ENCODE data around the gene GRK2.

The GRK2 gene

DNA sequence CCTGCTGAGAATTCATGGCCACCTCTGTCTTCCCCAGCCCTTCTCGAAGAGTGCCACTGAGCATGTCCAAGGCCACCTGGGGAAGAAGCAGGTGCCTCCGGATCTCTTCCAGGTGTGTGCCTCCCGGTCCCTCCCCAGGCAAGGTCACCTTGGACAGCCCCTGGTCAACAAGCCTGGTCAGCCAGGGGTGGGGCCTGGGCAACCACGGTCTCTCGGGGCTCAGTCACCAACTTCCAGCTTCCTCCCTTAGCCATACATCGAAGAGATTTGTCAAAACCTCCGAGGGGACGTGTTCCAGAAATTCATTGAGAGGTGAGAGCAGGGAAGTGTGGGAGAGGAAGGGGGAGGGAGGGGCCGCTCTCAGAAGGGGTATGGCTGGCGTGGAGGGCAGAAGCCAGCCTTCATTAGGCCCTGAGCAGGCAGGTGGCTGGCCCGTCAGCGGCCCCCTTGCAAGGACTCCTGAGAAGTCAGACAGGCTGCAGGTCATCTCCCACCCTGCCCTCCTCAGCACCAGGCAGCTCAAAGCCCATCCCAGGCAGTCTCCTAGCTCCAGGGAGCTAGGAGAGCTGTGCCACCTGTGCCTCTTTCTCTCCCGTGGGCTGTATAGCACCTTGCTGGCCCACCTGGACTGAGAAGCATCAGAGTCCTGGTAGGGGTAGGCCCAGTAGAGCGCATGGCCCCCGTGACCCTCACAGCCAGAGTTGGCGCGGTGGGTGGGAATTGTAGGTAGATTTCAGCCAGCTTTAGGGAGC lies 13.5 kb downstream of the GRK2 start:
- FAIRE-seq = no peak
- no peak for DNase-seq (ENCODE audit: insufficient read length, low spot score)
- TF ChIP-seq POLR2A (IDR thresholded peaks at IDR 0.05; ENCODE audit: low read depth, low read length) = no peak

DNA sequence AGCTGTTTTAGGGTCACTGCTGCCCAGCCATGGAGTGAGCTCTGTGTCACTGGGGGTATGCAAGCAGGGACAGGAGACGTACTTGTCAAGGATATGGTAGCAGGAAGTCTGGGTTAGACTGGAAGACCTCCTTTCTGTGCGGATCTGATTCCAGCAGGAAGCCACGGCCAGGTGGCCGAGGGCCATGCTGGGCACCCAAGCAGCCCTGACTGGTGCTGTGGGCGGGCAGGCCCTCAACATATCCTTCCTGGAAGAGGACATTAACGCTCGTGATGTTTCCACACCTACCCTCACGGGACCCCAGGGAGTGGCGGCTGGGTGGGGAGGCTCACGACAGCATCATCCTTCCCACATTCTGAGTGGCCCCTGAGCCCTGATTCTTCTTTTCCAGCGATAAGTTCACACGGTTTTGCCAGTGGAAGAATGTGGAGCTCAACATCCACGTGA lies 14.1 kb downstream of the GRK2 start:
- no peak for FAIRE-seq
- TF ChIP-seq POLR2A (IDR thresholded peaks at IDR 0.05; ENCODE audit: low read depth, low read length) = no peak
- DNase-seq (ENCODE audit: insufficient read length, low spot score) = no peak

DNA sequence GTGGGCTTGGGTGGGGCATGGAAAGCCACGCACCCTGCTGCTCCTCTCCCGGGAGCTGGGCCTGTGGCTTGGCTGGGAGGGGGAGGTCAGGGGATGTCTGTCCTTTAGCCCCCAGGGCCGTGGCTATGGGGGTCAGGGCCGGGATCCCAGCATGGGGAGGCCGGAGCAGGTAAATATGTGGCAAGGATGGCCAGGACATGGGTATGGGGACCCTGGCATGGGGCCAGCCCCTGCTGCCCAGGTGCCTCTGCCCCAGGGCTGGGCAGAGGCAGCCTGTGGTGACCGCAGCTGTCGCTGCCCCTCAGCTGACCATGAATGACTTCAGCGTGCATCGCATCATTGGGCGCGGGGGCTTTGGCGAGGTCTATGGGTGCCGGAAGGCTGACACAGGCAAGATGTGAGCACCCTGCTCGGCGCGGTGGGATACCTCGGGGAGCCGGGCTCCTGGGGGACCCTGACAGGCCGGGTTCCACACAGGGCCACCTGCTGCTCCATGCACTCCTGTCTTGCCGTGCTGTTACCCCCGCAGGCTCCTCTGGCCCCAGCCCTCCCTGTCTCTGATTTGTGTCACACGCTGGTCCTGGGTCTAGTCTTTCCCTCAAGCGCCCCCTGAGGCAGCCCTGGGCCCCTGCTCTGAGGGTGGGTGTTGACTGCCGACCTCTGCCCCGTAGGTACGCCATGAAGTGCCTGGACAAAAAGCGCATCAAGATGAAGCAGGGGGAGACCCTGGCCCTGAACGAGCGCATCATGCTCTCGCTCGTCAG lies 14.7 kb downstream of the GRK2 start:
- no peak for FAIRE-seq
- no peak for DNase-seq (ENCODE audit: insufficient read length, low spot score)
- TF ChIP-seq POLR2A (IDR thresholded peaks at IDR 0.05; ENCODE audit: low read depth, low read length) = no peak

DNA sequence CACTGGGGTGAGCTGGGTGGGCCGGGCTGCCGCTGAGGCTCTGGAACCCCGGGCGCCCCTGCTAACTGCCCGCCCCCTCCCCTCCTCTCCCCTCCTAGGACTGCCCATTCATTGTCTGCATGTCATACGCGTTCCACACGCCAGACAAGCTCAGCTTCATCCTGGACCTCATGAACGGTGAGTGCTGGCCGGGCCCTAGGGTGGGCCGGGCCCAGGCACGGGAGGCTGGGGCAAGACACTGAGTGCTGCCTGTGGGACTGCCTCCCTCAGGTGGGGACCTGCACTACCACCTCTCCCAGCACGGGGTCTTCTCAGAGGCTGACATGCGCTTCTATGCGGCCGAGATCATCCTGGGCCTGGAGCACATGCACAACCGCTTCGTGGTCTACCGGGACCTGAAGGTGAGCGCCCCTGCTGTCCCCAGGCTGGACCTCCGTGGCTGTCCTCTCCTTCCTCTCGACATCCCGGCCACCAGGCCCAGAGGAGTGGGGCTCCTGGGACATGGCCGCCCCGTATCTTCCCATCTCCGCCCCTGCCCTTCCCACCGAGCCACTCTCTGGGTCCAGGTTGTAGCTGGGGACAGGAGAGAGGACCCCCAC lies 15.4 kb downstream of the GRK2 start:
- no peak for DNase-seq (ENCODE audit: insufficient read length, low spot score)
- no peak for FAIRE-seq

DNA sequence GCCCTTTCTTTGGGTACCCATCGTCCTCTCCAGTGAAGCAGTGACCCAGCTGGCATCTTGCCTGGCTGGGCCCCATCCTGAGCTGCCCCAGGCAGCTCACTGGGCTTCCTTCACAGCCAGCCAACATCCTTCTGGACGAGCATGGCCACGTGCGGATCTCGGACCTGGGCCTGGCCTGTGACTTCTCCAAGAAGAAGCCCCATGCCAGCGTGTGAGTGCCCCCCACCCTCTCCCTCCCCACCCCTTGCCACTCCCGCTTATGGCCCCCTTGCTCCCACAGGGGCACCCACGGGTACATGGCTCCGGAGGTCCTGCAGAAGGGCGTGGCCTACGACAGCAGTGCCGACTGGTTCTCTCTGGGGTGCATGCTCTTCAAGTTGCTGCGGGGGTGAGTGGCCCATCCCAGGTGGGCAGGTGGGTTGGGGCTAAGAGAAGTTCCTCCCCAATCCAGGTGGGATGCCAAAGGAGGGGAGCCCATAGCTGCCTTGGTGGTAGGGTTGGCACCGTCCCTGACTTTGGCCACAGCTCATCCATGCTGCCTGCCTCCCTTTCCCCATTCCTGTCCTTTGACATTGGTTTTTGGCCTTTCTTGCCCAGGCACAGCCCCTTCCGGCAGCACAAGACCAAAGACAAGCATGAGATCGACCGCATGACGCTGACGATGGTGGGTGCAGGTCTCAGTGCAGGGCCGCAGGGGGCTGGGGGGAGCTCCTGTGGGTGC lies 16.0 kb downstream of the GRK2 start:
- no peak for FAIRE-seq
- TF ChIP-seq POLR2A (IDR thresholded peaks at IDR 0.05; ENCODE audit: low read depth, low read length) = no peak
- no peak for DNase-seq (ENCODE audit: insufficient read length, low spot score)

More for the DNA sequence above, 15.4 kb downstream of the GRK2 start:
- TF ChIP-seq POLR2A (IDR thresholded peaks at IDR 0.05; ENCODE audit: low read depth, low read length) = no peak

DNA sequence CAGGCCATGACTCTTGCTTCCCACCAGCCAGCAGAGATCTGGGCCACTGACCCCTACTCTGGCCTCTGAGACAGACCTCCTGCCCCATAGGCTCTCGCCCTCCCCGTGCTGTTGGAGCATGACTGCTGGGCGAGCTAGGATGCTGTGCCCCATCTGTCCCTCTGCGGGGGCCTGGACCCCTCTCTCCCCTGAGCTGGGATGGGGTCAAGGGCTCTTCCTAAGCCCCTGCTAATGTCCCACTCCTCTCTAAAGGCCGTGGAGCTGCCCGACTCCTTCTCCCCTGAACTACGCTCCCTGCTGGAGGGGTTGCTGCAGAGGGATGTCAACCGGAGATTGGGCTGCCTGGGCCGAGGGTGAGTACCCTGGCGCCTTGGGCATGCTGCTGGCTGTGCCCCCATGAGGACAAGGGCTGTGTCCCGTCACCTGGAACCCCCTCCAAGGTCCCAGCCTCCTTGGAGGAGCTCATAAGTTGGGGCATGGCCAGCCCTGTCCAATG lies 16.7 kb downstream of the GRK2 start:
- DNase-seq (ENCODE audit: insufficient read length, low spot score) = no peak
- no peak for TF ChIP-seq POLR2A (IDR thresholded peaks at IDR 0.05; ENCODE audit: low read depth, low read length)
- FAIRE-seq = no peak

DNA sequence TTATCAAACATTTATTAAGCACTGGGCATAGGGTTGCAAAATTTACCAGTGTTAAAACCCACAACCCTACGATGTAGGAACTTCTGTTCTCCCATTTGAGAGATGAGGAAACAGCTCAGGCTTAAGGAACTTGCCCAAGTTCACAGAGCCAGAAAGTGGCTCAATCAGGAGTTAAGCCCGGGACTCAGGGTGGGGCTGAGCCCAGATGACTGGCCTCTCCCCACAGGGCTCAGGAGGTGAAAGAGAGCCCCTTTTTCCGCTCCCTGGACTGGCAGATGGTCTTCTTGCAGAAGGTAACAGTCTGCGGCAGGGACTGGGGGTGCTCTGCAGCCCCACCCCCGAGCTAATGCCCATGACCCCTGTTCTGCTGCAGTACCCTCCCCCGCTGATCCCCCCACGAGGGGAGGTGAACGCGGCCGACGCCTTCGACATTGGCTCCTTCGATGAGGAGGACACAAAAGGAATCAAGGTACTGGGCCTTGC lies 17.2 kb downstream of the GRK2 start:
- FAIRE-seq = no peak
- no peak for TF ChIP-seq POLR2A (IDR thresholded peaks at IDR 0.05; ENCODE audit: low read depth, low read length)

DNA sequence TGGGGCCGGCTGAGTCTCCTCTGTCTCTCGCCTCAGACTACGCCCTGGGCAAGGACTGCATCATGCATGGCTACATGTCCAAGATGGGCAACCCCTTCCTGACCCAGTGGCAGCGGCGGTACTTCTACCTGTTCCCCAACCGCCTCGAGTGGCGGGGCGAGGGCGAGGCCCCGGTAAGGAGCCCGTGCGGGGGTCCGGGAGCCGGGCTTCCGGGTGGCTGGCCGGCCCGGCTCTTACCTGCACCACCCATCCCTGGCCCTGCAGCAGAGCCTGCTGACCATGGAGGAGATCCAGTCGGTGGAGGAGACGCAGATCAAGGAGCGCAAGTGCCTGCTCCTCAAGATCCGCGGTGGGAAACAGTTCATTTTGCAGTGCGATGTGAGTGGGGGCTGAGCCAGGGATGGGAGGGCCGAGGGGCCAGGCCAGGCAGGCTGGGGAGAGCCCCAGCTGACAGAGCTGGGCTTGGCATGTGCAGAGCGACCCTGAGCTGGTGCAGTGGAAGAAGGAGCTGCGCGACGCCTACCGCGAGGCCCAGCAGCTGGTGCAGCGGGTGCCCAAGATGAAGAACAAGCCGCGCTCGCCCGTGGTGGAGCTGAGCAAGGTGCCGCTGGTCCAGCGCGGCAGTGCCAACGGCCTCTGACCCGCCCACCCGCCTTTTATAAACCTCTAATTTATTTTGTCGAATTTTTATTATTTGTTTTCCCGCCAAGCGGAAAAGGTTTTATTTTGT lies 18.7 kb downstream of the GRK2 start:
- DNase-seq (ENCODE audit: insufficient read length, low spot score) (no peak), FAIRE-seq (no peak)
- no peak for TF ChIP-seq POLR2A (IDR thresholded peaks at IDR 0.05; ENCODE audit: low read depth, low read length)

More for the DNA sequence above, 17.2 kb downstream of the GRK2 start:
- DNase-seq (ENCODE audit: insufficient read length, low spot score) = no peak

DNA sequence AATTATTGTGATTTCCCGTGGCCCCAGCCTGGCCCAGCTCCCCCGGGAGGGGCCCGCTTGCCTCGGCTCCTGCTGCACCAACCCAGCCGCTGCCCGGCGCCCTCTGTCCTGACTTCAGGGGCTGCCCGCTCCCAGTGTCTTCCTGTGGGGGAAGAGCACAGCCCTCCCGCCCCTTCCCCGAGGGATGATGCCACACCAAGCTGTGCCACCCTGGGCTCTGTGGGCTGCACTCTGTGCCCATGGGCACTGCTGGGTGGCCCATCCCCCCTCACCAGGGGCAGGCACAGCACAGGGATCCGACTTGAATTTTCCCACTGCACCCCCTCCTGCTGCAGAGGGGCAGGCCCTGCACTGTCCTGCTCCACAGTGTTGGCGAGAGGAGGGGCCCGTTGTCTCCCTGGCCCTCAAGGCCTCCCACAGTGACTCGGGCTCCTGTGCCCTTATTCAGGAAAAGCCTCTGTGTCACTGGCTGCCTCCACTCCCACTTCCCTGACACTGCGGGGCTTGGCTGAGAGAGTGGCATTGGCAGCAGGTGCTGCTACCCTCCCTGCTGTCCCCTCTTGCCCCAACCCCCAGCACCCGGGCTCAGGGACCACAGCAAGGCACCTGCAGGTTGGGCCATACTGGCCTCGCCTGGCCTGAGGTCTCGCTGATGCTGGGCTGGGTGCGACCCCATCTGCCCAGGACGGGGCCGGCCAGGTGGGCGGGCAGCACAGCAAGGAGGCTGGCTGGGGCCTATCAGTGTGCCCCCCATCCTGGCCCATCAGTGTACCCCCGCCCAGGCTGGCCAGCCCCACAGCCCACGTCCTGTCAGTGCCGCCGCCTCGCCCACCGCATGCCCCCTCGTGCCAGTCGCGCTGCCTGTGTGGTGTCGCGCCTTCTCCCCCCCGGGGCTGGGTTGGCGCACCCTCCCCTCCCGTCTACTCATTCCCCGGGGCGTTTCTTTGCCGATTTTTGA lies 19.5 kb downstream of the GRK2 start:
- DNase-seq (ENCODE audit: insufficient read length, low spot score) (no peak), FAIRE-seq (no peak)
- TF ChIP-seq POLR2A (IDR thresholded peaks at IDR 0.05; ENCODE audit: low read depth, low read length) = no peak

DNA sequence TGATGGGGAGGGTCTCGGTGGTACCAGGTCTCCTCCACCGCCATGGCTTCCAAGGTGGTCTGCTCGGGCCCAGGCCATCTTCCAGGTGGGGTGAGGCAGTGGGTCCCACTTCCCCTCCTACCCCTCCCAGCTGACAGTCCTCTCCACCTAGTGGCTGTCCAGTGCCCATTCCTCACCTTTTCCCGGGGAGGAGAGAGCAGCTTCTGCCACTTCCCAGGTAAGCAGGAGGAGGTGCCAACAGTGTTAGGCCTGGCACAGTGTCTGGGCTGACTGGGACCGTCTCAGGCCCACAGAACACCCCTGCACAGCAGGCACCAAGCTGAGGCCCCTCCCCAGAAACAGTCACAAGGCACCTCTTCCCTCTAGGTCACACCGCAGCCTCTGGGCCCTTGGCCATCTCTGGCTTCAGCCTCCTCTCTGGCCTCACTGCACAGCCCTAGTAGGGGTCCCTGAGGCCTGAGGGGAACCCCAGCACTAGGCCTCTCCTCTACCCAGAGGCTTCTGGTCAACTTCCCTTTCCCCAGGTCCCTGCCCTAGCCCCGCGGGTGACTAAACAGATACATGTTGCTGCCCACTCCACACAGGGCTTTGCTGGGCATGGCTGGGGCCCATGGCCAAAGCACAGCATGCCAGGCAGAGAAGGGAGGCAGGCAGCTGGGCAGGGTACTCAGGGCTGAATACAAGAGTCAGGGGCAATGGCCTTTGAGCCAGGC lies 20.5 kb downstream of the GRK2 start:
- FAIRE-seq (no peak), DNase-seq (ENCODE audit: insufficient read length, low spot score) (no peak)
- peak; percentile 0; the same call in 1 of the 2 replicates for TF ChIP-seq POLR2A (IDR thresholded peaks at IDR 0.05; ENCODE audit: low read depth, low read length)
